HG03439 (cell line): ENCODE measurements around the gene ZNF283.
"Not testable (repeated sequence)": the region's sequence is repeated elsewhere in the genome, so short reads cannot be mapped to it uniquely, and the experiment has no call there.

Source experiments
- ATAC-seq: cut with Tn5 transposase; IDR thresholded peaks from one replicate; pipeline ENCODE4 v1.9.1; 2021; ENCODE audit warnings: mild to moderate bottlenecking, moderate library complexity; ENCODE audit not compliant: unreplicated experiment

ZNF283 gene

GRCh38 chr19:43799502-43800142 is 27.5 kb upstream of the ZNF283 start:
- no peak for ATAC-seq

- ATAC-seq: no peak
These were observed 24.7 kb upstream of the ZNF283 start, which contains the start of gene LYPD5 for GRCh38 chr19:43802216-43802951. LYPD5 (minus strand) TSS chr19:43802447; CDS start chr19:43802380, 67 bp downstream.

GRCh38 chr19:43804432-43804831 is 22.7 kb upstream of the ZNF283 start:
- no peak for ATAC-seq

- not testable (repeated sequence) for ATAC-seq
These were observed 20.7 kb upstream of the ZNF283 start for GRCh38 chr19:43806401-43806800.

- no peak for ATAC-seq
These were observed 20.3 kb upstream of the ZNF283 start for GRCh38 chr19:43806848-43807247.

- no peak for ATAC-seq
These were observed 19.5 kb upstream of the ZNF283 start for GRCh38 chr19:43807651-43808050.

GRCh38 chr19:43809762-43810696 is 17.1 kb upstream of the ZNF283 start:
- no peak for ATAC-seq

GRCh38 chr19:43811837-43812236 is 15.3 kb upstream of the ZNF283 start:
- ATAC-seq: no peak

- ATAC-seq: no peak
These were observed 14.9 kb upstream of the ZNF283 start for GRCh38 chr19:43812259-43812658.

GRCh38 chr19:43812688-43813087 is 14.4 kb upstream of the ZNF283 start:
- no peak for ATAC-seq

- no peak for ATAC-seq
These were observed 12.3 kb upstream of the ZNF283 start for GRCh38 chr19:43814663-43815352.

- not testable (repeated sequence) for ATAC-seq
These were observed 9.7 kb upstream of the ZNF283 start for GRCh38 chr19:43817454-43817853.

GRCh38 chr19:43818500-43818899 is 8.6 kb upstream of the ZNF283 start:
- no peak for ATAC-seq

GRCh38 chr19:43820098-43820883 is 6.8 kb upstream of the ZNF283 start:
- no peak for ATAC-seq

- no peak for ATAC-seq
These were observed 6.3 kb upstream of the ZNF283 start for GRCh38 chr19:43820884-43821215.

- ATAC-seq: not testable (repeated sequence)
These were observed 3.3 kb upstream of the ZNF283 start for GRCh38 chr19:43823856-43824255.

GRCh38 chr19:43824572-43824971 is 2.5 kb upstream of the ZNF283 start:
- not testable (repeated sequence) for ATAC-seq

GRCh38 chr19:43839139-43839538 is 12.0 kb downstream of the ZNF283 start:
- ATAC-seq: no peak

- no peak for ATAC-seq
These were observed 14.9 kb downstream of the ZNF283 start for GRCh38 chr19:43842007-43842406.

- no peak for ATAC-seq
These were observed 20.1 kb downstream of the ZNF283 start for GRCh38 chr19:43847246-43847645.
